Fibroblast of upper back skin (primary cell): Measurements from ENCODE around the gene MESP2.

Experiments used
- DNase-seq: peaks from one replicate; pipeline ENCODE4 v3.0.0-alpha.2; 2013

The MESP2 gene

DNA sequence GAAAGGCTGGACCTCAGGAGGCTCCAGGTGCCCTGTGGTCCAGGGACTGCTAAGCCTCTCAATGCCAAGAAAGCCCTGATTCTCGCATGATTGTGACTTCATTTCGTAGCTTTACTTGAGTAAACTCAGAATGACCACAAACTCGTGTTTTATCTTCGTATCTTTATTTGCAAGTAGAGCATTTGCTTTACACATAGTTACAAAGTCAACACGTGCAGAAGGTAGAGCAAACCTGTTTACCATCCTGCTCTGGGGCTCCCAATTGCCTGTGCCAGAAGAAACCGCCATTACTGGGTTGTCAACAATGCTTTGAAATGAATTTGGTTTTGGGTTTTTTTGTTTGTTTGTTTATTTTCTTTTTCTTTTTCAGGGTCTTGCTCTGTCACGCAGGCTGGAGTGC lies 19.2 kb upstream of the MESP2 start:
- DNase-seq, result no peak

DNA sequence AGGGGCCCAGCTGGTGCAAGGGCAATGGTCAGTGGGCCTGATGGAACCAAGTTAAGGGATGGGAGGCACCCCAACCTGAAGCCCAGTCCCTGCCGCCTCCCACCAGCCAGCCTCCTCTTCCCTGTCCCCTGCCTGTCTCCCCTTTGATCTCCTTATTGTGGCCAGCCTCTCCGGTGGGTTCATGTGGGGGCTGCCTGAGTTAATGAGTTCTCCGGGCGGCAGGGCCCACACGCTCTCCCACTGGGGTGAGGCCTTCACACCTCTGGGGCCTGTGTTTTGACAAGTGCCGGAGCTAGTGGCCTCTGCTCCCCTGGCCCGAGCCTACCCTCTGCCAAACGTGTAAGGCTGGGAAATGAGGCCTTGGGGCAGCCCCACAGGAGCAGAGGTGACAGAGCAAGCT lies 17.8 kb upstream of the MESP2 start:
- DNase-seq, result no peak

DNA sequence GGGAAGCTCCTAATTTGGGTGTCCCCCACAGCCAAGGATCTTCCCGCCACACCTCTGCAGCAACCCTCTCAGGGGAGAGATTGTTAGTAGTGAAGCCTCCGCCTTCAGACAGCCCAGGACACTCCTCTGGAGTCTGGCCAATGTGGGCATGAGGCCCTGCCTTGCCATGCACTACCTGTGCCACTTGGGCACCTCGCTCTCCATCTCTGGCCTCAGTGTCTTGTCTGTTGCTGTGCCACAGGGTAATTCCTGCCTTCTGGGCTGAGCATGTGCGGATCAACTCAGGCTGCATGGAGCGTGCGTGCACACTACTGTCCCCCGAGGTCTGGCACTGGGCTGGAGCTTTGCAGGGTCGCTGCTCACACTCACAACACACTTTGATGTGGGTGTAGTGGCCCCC lies 17.2 kb upstream of the MESP2 start:
- no peak for DNase-seq

DNA sequence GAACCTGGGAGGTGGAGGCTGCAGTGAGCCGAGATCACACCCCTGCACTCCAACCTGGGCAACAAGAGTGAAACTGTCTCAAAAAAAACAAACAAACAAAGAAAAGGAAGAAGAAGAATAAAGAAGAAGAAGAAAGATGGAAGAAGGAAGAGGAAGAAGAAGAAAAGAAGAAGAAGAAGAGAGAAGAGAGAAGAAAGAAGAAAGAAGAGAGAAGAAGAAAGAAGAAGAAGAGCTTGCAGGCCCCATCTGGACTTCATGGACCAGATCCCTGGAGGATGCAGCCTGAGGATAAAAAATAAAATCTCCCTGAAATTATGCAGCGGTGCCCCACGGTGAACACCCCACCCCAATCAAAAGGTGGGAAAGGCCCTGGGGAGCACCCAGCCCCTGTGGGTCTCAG lies 16.3 kb upstream of the MESP2 start:
- no peak for DNase-seq

DNA sequence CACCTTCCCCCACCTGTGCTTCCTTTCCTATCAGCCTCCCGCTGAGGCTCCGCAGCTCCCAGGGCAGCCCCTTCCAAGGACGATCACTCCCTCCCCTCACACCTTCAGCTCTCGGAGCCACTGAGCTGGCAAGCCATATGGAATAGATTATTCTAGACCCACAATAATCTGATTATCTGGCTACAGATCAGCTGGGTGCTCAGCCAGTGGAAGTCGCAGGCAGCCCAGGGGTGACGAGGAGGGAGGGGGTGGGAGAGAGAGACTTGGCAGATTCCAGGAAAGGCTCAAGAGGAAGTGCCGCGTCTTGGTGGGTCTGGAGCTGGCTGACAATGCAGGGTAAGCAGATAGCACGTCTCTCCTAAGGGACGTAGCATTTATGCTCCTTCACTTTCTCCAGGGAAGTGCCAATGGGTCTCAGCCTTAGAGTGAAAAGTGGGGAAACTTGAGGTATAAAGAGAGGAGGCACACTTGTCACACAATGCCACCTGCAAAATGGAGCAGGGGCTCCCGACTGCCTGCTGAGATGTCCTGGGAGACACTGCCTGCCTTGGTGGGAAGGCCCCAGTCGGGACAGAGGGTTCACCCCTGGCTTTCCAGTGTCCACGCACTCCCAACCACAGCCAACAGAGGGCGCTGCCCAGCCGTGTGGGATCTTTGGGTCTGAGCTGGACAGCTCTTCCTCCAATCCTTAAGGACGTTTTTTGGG lies 15.7 kb upstream of the MESP2 start:
- DNase-seq, result peak; percentile 73

DNA sequence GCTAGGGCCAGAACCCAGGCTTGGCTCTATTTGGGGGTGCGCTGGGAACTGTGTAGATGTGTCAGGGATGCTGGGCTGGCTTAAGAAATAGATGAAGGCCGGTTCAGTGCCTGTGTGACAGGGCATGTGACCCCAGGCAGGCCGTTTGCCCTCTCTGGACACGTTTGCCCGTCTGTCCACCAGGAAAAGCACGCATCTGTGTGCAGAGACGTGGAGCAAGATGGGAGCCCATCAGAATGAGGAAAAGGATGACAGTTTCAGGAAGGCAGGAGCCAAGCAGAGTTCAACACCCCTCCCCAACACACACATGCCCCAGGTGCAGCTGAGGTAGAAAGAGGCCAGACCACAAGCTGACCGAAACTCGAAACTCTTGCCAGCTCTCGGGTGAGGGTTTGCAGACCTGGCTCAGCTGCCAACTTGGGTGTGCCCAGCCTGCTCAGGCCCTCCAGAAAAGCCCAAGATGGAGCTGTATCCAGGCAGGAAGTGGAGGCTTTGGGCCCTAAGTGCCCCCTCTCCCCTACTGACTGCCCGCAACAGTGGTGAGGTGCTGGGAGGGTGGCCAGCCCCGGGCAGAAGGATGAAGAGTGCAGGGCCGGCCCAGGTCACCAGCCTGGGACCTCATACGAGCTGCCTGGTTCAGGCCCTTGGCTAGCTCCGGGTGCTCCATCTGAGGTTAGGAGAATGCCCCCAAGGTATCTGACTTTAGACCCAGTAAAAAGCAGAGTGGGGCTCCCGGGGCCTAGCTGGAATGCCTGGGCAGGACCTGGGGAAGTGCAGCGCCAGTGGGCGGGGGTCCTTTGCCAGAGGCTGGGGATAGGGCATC lies 14.9 kb upstream of the MESP2 start:
- DNase-seq, result no peak

DNA sequence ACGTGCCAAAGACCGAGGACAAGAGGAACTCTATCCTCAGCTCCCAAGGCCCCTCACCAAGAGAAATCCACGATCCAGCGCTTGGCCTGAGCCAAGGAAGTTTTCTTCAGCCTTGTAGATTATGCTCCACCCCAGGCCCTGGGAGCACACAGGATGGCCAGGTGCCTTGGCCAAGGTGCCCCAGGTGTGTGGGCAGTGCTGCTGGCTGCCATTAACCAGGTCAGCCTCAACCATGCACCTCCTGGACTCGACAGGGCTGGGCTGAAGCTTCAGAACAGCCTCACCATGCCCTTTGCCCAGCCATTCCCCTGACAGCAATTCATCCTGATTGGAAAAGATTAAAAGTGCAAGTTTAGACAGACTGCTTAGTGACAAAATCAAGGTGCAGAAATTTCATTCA lies 14.2 kb upstream of the MESP2 start:
- DNase-seq, result no peak

DNA sequence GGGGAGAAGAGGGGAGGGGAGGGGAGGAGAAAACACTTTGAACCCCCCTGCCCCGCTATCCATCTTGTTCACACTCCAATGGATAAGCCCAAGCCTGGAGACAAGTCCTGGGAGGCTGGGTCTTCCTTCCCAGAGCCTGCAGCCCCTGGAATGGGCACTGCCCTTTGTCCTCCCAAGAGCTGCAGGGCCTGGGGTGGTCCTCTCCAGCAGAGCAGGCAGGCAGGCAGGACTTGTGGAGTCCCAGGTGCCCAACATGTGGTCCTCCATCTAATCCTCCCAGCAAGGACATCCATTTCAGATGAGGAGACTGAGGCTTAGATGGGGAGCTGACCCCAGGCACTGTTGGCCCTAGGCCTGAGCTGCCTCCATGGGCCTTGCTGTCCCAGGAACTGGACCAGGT lies 10.4 kb upstream of the MESP2 start:
- no peak for DNase-seq

DNA sequence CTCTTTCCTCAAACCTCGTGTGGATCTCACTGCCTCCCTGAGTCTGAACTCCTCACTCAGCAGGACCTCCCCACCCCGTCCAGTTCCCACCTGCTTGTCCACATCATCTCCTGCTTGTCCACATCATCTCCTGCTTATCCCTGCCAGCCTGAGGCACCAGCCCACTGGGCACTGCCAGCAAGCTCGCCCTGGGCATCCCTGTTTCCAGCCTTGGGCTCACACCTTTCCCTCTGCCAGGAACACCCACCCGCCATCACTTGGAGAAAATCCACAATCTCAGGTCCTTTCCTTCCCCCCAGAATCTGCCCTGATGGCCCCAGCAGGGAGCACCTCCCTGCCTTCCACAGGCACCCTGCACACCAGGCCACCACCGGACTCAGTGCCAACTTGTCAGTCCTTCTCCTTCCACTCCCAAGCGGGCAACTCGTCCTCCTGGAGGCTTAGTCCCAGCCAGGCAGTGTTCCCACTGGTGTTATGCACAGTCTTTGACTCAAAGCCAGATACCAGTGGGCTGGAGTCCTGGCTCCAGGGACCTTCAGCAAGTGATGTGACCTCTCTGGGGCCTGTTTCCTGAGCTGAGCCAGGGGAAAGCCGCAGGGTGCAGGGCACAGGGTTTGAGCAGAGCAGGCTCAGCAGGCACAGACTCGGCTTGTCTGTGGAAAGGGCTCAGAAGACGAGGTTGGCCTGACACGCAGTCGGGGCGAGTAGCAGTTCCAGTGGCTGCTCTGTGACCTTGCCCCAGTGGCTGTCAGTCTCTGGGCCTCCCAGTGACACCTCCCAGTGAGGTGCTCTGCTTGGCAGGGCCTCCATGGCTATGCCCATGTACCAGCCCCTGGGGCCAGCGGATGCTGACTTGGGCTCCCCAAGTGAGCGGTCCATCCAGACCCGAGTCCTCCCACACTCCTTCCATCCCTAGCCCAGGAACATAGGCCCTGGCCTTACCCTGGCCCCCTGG lies 9.5 kb upstream of the MESP2 start:
- DNase-seq, result no peak

DNA sequence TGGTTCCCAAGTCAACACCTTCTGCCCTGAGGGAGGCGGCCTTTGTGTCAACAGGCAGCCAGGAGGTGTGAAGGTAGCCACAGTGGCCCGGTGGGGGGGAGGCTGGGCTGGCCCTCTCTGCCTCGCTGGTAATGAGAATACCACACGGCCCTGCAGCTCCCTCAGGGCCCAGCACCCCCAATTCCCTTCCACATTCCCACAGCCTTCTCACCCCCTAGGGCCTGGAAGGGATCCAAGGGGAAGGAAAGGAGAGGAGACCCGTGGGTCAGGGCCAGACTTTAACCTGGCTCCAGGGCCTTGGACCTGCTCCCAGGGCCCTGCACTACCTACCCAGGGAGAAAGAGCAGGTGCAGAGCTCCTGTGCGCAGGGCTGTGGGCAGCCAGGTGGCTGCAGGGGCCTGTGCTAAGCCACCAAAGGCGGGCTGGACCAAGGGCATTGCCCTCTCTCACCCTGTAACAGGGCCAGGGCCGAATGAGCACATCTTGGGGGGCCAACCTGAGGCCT lies 8.7 kb upstream of the MESP2 start:
- DNase-seq, result no peak

DNA sequence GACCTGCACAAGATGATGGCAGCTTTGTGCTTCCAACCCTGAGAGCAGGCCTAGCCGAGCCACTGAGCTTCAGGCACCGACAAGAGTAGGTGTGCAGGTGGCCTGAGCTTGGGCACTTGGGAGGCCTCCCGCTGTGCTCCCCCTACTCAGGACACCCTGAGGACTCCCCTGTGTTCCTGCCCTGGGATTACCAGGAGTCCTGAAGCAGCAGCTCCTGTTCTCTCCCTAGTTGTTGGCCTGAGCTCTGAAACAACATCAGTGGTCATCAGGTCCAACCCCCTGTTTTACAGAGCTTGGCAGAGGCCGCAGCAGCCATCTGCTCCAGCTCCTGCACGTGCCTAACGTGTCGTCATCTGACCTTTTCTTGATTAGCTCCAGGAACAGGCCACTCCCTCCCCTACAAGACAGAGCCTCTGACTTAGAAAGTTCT lies 8.0 kb upstream of the MESP2 start:
- peak; percentile 24 for DNase-seq

DNA sequence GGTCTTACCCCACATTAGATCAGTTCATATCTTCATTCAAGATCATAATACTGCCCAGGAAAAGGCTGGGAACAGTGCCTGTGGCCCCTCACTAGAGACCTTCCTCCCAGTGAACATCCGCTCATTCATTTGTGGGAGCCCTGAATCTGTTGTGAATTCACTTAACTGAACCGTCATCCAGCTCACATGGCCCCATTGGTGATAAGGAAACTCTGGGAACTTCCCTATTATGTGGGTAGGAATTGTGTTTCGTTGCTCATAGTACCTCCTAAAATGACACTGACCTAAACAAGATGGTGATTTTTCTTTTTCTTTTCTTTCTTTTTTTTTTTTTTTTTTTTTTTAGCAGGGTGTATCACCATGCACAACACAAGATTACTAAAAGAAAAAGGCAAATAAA lies 6.8 kb upstream of the MESP2 start:
- no peak for DNase-seq

DNA sequence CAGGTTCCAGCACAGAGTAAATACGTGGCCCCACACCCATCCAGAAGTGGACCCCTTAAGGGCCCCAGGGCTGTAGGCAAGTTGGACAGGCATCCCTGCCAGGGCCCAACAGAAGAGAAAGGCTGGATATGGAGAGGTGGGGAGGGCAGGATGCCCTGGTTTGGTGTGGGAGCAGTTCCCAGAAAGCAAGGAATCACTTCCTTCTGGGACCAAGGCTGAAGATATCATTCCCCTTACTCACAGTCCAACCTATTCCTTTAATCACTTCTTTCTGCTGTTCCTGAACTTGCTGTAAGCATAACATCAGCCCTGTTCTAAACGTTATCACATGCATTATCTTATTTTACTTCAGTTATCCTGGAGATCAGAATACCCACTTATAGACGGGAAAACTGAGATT lies 6.1 kb upstream of the MESP2 start:
- DNase-seq, result peak; percentile 66

DNA sequence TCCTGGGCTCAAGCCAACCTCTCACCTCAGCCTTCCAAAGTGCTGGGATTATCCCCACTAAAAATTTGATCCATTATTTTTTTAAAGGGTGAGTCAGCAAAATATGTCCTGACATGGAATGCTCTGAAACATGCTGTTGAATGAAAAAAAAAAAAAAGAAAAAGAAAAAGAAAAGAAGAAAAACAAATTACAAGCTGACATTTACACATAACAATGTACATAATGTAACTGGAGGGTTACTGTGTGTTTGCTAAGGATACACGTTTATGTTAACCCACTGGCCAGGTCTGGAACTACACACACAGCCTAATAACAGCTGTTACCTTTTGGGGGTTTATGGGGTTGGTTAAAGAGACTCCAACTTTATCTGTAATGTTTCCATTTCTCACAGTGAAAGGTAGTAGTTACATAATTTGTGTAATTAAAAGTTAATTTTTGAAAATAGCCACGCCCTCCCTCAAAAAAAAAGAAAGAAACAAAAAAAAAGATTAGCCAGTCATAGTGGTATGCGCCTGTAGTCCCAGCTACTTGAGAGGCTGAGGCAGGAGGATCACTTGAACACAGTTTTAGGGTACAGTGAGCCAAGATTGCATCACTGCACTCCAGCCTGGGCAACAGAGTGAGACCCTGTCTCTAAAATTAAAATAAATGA lies 3.1 kb upstream of the MESP2 start:
- DNase-seq, result peak; percentile 63

DNA sequence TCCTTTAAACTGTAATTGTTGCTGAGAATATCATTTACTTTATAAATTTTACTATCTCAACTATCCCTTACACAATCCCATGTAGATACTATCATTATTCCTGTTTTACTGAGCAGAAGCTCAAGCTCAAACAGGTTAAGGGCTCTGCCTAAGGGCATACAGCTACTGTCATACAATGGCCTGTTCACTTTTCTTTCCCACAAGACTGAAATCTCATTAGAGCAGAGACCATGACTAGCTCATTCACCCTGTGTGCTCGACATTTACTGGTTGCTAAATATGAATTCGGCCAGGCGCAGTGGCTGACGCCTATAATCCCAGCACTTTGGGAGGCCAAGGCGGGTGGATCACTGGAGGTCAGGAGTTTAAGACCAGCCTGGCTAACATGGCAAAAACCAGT lies 1.6 kb upstream of the MESP2 start:
- no peak for DNase-seq

DNA sequence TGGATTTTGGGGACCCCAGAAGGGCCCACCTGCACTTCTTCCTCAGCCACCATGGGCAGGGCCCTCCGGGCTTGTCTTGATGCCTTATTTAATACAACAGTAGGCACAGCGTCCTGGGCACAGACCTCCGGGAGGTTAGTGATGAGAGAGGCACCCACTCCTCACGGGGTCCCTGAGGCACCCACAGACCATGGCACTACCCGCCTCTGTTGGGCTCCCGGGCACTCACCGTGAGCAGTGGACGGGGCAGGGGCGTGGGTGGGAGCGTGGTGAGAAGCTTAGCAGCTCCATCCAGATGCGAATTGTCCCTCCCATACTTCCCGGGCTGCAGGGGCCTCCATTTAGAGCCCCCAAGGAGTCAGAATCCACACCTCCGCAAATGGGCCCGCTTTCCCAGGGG lies 317 bp upstream of the MESP2 start:
- no peak for DNase-seq

DNA sequence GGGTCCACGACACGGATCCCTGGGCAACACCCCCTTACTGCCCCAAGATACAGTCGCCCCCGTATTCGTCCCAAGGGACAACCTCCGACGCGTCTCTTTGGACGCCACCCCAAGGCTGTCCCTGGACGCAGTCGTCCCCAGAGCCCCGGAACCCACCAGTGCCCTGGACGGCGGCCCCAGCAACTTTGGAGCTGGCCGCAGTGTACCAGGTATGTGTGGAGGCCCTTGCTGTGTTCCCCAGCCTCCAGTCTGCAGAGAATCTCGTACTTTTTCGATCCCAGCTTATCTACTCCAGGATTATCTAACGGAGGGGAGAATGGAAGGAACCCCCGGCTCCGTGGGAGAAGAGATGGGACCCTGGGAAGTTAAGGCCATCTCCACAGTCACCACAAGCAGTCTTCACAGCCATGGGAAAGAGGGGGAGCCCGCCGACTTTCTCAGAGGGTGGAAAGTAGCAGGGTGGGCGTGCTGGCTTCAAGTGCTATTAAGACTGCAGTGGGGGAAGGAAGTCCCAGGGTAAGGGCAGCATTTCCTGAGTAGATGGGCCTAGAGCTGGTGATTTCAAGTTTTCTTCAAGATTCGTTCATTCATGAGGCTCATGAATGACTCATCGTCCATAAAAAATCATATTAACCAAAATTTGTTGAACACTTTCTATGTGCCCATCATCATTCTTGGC lies 1.1 kb downstream of the MESP2 start:
- no peak for DNase-seq

DNA sequence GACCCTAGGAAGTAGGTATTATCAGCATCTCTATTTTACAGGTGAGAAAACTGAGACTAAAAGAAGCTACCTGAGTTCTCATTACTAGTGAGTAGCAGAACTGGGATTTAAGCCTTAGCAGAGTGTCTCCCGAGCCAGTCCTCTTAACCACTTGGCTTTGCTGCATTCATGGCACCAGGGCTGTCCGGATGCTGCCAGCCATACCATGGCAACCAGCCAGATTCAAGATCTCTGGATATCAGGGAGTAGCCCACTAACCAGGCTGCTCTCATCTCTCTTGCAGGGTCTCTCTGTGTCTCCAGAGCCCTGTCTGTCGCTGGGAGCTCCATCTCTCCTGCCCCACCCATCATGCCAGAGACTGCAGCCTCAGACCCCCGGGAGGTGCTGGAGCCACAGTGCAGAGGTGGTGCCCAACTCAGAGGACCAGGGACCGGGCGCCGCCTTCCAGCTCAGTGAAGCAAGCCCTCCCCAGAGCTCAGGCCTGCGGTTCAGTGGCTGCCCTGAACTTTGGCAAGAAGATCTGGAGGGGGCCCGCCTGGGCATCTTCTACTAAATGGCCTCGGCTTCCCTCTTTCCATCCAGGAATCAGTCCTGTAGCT lies 1.7 kb downstream of the MESP2 start:
- no peak for DNase-seq

DNA sequence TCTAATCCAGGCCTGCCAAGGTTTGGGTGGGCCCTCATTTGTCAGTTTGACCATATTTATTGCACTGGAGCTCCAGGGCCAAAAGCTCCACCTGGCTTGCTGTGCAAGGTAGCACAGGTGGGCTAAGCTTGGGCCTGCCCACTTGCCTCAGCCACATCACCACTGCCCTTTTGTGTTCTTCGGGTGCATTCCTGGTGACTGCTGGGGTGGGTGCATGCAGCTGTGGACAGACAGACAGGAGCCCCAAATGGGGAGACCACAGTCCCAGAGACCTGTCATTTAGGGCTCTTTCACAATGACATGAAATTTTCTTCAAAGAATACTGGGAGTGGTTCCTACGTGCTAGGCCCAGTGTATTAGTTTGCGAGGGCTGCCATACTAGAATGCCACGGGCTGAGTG lies 2.7 kb downstream of the MESP2 start:
- no peak for DNase-seq

DNA sequence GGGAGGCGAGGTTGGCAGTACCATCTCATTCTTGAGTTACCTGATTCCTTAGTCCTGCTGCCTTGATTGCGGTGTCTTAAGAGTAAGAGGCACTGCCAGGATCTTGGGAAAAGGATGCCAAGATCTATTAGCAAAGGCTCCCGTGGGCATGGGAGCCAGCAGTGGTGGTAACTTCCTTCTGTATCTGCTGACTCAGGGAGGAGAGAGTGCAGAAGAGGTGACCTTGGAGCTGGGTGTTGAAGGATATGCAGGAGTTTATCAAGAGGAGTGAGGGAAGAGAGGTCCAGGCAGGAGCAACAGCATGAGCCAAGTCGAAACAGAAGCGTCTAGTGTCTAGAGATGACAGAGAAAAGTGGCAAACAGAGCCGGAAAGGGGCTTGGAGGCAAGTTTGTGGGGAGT lies 4.5 kb downstream of the MESP2 start:
- DNase-seq, result no peak

DNA sequence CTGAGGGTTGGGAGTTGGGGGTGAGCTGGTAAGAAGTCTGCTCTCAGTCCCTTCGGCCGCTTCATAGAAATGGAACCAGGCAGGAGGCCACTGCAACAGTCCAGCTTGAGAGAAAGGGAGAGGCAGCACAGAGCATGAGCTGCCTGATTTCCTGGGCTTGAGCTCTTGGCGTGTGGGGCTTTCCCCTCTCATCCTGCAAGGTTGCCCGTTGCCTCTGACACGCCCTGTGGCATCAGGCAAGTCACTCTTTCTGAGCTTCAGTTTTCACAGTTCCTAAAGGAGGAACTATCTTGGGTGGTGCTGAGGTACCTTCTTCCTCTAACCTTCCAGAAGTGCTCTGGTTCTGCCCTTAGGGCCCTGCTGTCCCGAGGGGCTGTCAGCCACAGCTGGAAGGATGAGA lies 4.9 kb downstream of the MESP2 start:
- no peak for DNase-seq
